GM19239 (cell line): Measurements from ENCODE around the gene PHACTR4.
"Not testable (repeated sequence)": the region's sequence is repeated elsewhere in the genome, so short reads cannot be mapped to it uniquely, and the experiment has no call there.

ENCODE experiments used
- DNase-seq: peaks from one replicate; pipeline ENCODE4 v3.0.0; 2011; ENCODE audit warnings: low spot score; ENCODE audit not compliant: insufficient read length
- FAIRE-seq: peaks from 2 replicates; lab custom pipeline; 2011; peaks lifted over from hg19 to GRCh38; lab: Jason Lieb, UNC

PHACTR4 gene

GRCh38 chr1:28479497-28479896 lies 110.0 kb downstream of the PHACTR4 start:
- not testable (repeated sequence) for FAIRE-seq

GRCh38 chr1:28480308-28480707 lies 110.8 kb downstream of the PHACTR4 start:
- FAIRE-seq (no peak), DNase-seq (no peak)

More at GRCh38 chr1:28479497-28479896, 110.0 kb downstream of the PHACTR4 start:
- not testable (repeated sequence) for DNase-seq

GRCh38 chr1:28482138-28482537 lies 112.6 kb downstream of the PHACTR4 start:
- DNase-seq = no peak
- FAIRE-seq = no peak

GRCh38 chr1:28482702-28483101 lies 113.2 kb downstream of the PHACTR4 start:
- DNase-seq (no peak), FAIRE-seq (no peak)

- DNase-seq (no peak), FAIRE-seq (no peak)
Measured at GRCh38 chr1:28494737-28495136, 125.2 kb downstream of the PHACTR4 start.

GRCh38 chr1:28499553-28499952 lies 130.0 kb downstream of the PHACTR4 start:
- DNase-seq (no peak), FAIRE-seq (no peak)

- DNase-seq = no peak
- no peak for FAIRE-seq
Measured at GRCh38 chr1:28501925-28502324, 132.4 kb downstream of the PHACTR4 start.

GRCh38 chr1:28503117-28503516 lies 133.6 kb downstream of the PHACTR4 start:
- DNase-seq = no peak
- FAIRE-seq = no peak

- peak; percentile 78 for DNase-seq
- FAIRE-seq = peak; percentile 91
Measured at GRCh38 chr1:28505406-28506187, 136.1 kb downstream of the PHACTR4 start, which contains the start of gene RCC1. Gene RCC1, plus strand, starts transcription at chr1:28506043. Its CDS starts 23,824 bp downstream, at chr1:28529867.

- FAIRE-seq = no peak
Measured at GRCh38 chr1:28506907-28507246, 137.3 kb downstream of the PHACTR4 start.

GRCh38 chr1:28507247-28507645 lies 137.7 kb downstream of the PHACTR4 start:
- DNase-seq = no peak

More at GRCh38 chr1:28506907-28507246, 137.3 kb downstream of the PHACTR4 start:
- DNase-seq = no peak

GRCh38 chr1:28507646-28508434 lies 138.3 kb downstream of the PHACTR4 start:
- DNase-seq (no peak), FAIRE-seq (no peak)

More at GRCh38 chr1:28507247-28507645, 137.7 kb downstream of the PHACTR4 start:
- no peak for FAIRE-seq

- no peak for DNase-seq
- no peak for FAIRE-seq
Measured at GRCh38 chr1:28508435-28508754, 138.9 kb downstream of the PHACTR4 start.

- FAIRE-seq (no peak), DNase-seq (no peak)
Measured at GRCh38 chr1:28509705-28510272, 140.2 kb downstream of the PHACTR4 start.

GRCh38 chr1:28510273-28510969 lies 140.9 kb downstream of the PHACTR4 start:
- DNase-seq (no peak), FAIRE-seq (no peak)

- DNase-seq (no peak), FAIRE-seq (no peak)
Measured at GRCh38 chr1:28510970-28511440, 141.5 kb downstream of the PHACTR4 start.

- FAIRE-seq = no peak
Measured at GRCh38 chr1:28512058-28512611, 142.6 kb downstream of the PHACTR4 start.

GRCh38 chr1:28514445-28514933 lies 144.9 kb downstream of the PHACTR4 start:
- DNase-seq, FAIRE-seq: not testable (repeated sequence)

More at GRCh38 chr1:28512058-28512611, 142.6 kb downstream of the PHACTR4 start:
- DNase-seq = no peak

- FAIRE-seq (no peak), DNase-seq (no peak)
Measured at GRCh38 chr1:28516518-28516956, 147.0 kb downstream of the PHACTR4 start.

GRCh38 chr1:28517649-28517999 lies 148.1 kb downstream of the PHACTR4 start:
- FAIRE-seq (no peak), DNase-seq (no peak)
